Umbilical cord (tissue), 2 donors: Measurements from ENCODE around the gene PAMR1. TPM values are rescaled to one million over a fixed set of nuclear protein-coding genes. Genes with fewer than 3 reads are reported as not detected.

ENCODE experiments used
- DNase-seq: peaks from one replicate; pipeline ENCODE4 v3.0.0-alpha.2; 2015; ENCODE audit warnings: low spot score
- total RNA-seq: library from RNA; depleted of rRNA; stranded (reverse); fragments of >200 nt; gene quantifications from one replicate; pipeline ENCODE4 v1.2.3, GENCODE V29; 2014; ENCODE audit warnings: low replicate concordance; ENCODE audit not compliant: insufficient read depth

PAMR1 gene
- total RNA-seq, 1 donor from 2014 or later, result 51.5 TPM

- DNase-seq, result no peak
Observed at GRCh38 chr11:35459489-35459888, 65.9 kb downstream of the PAMR1 start.

GRCh38 chr11:35458846-35459245 lies 66.6 kb downstream of the PAMR1 start:
- no peak for DNase-seq

GRCh38 chr11:35454362-35454761 lies 71.1 kb downstream of the PAMR1 start:
- no peak for DNase-seq

GRCh38 chr11:35436581-35437250 lies 88.7 kb downstream of the PAMR1 start:
- DNase-seq, result no peak

- no peak for DNase-seq
Observed at GRCh38 chr11:35433588-35433987, 91.8 kb downstream of the PAMR1 start.

GRCh38 chr11:35432464-35432863 lies 93.0 kb downstream of the PAMR1 start:
- no peak for DNase-seq

- peak; percentile 34 for DNase-seq
Observed at GRCh38 chr11:35427071-35427470, 98.3 kb downstream of the PAMR1 start.

- DNase-seq, result no peak
Observed at GRCh38 chr11:35426351-35426750, 99.1 kb downstream of the PAMR1 start.

GRCh38 chr11:35425603-35426212 lies 99.7 kb downstream of the PAMR1 start:
- DNase-seq, result no peak

- no peak for DNase-seq
Observed at GRCh38 chr11:35424157-35424940, 101.1 kb downstream of the PAMR1 start.

GRCh38 chr11:35420371-35420770 lies 105.0 kb downstream of the PAMR1 start:
- no peak for DNase-seq

- no peak for DNase-seq
Observed at GRCh38 chr11:35419830-35420333, 105.5 kb downstream of the PAMR1 start.

GRCh38 chr11:35419184-35419829 lies 106.1 kb downstream of the PAMR1 start, which contains the start of gene SLC1A2:
Gene SLC1A2, minus strand, starts transcription at chr11:35419558. Its CDS starts 592 bp downstream, at chr11:35418966.
- peak; percentile 45 for DNase-seq

GRCh38 chr11:35418282-35419183 lies 106.9 kb downstream of the PAMR1 start:
- no peak for DNase-seq

- no peak for DNase-seq
Observed at GRCh38 chr11:35415487-35415886, 109.9 kb downstream of the PAMR1 start.

GRCh38 chr11:35414776-35415175 lies 110.6 kb downstream of the PAMR1 start:
- no peak for DNase-seq

GRCh38 chr11:35414311-35414710 lies 111.1 kb downstream of the PAMR1 start:
- DNase-seq, result peak; percentile 50

GRCh38 chr11:35413598-35413997 lies 111.8 kb downstream of the PAMR1 start:
- no peak for DNase-seq

- DNase-seq, result peak; percentile 25
Observed at GRCh38 chr11:35412285-35412684, 113.1 kb downstream of the PAMR1 start.

- DNase-seq, result no peak
Observed at GRCh38 chr11:35407041-35407440, 118.4 kb downstream of the PAMR1 start.

GRCh38 chr11:35404388-35404775 lies 121.0 kb downstream of the PAMR1 start:
- DNase-seq, result no peak
